Epithelial cell of prostate (primary cell): ENCODE measurements around the gene ST3GAL4.
"Not testable (repeated sequence)": the region's sequence is repeated elsewhere in the genome, so short reads cannot be mapped to it uniquely, and the experiment has no call there.

ENCODE experiments used
- DNase-seq: peaks from one replicate; pipeline ENCODE4 v3.0.0-alpha.2; 2011; ENCODE audit warnings: low read depth, low spot score
- H3K27ac ChIP-seq: fragments of 450-650 bp; 2 replicates; pipeline ENCODE4 v1.5.1; 2017; ENCODE audit warnings: mild to moderate bottlenecking

Gene ST3GAL4

GRCh38 chr11:126355324-126355925 lies at the start of gene ST3GAL4:
ST3GAL4 (plus strand) TSS chr11:126355686; CDS start chr11:126406156, 50,470 bp downstream.
- H3K27ac ChIP-seq: peak within 1 kb of the TSS; percentile 85

GRCh38 chr11:126305699-126306098 lies 49.8 kb upstream of the ST3GAL4 start:
- DNase-seq: no peak
- no peak overlapping the region for H3K27ac ChIP-seq

More at GRCh38 chr11:126355324-126355925, at the start of gene ST3GAL4:
- DNase-seq: no peak

- peak overlapping the region; percentile 9 for H3K27ac ChIP-seq
- no peak for DNase-seq
Measured at GRCh38 chr11:126307706-126308105, 47.8 kb upstream of the ST3GAL4 start.

- H3K27ac ChIP-seq: peak overlapping the region; percentile 9
- DNase-seq: no peak
Measured at GRCh38 chr11:126308271-126308671, 47.2 kb upstream of the ST3GAL4 start.

- H3K27ac ChIP-seq, DNase-seq: not testable (repeated sequence)
Measured at GRCh38 chr11:126308771-126309170, 46.7 kb upstream of the ST3GAL4 start.

- no peak for DNase-seq
- no peak overlapping the region for H3K27ac ChIP-seq
Measured at GRCh38 chr11:126310200-126310991, 45.1 kb upstream of the ST3GAL4 start.

- no peak overlapping the region for H3K27ac ChIP-seq
Measured at GRCh38 chr11:126310992-126311310, 44.5 kb upstream of the ST3GAL4 start.

GRCh38 chr11:126311401-126312291 lies 43.8 kb upstream of the ST3GAL4 start:
- no peak overlapping the region for H3K27ac ChIP-seq
- no peak for DNase-seq

More at GRCh38 chr11:126310992-126311310, 44.5 kb upstream of the ST3GAL4 start:
- DNase-seq: no peak

GRCh38 chr11:126312961-126313360 lies 42.5 kb upstream of the ST3GAL4 start:
- no peak for DNase-seq
- peak overlapping the region; percentile 17 for H3K27ac ChIP-seq

GRCh38 chr11:126313826-126314225 lies 41.7 kb upstream of the ST3GAL4 start:
- no peak overlapping the region for H3K27ac ChIP-seq
- DNase-seq: no peak

- no peak for DNase-seq
- H3K27ac ChIP-seq: peak overlapping the region; percentile 85
Measured at GRCh38 chr11:126317432-126317755, 38.1 kb upstream of the ST3GAL4 start.

GRCh38 chr11:126317756-126318573 lies 37.5 kb upstream of the ST3GAL4 start:
- DNase-seq: no peak

GRCh38 chr11:126318574-126319373 lies 36.7 kb upstream of the ST3GAL4 start:
- peak; percentile 84 for DNase-seq
- peak overlapping the region; percentile 85 for H3K27ac ChIP-seq

More at GRCh38 chr11:126317756-126318573, 37.5 kb upstream of the ST3GAL4 start:
- peak overlapping the region; percentile 85 for H3K27ac ChIP-seq

- no peak for DNase-seq
- H3K27ac ChIP-seq: peak overlapping the region; percentile 85
Measured at GRCh38 chr11:126319374-126319740, 36.1 kb upstream of the ST3GAL4 start.

GRCh38 chr11:126322996-126323395 lies 32.5 kb upstream of the ST3GAL4 start:
- H3K27ac ChIP-seq: no peak overlapping the region
- no peak for DNase-seq

GRCh38 chr11:126327281-126328000 lies 28.0 kb upstream of the ST3GAL4 start:
- DNase-seq: no peak
- no peak overlapping the region for H3K27ac ChIP-seq

- no peak for DNase-seq
Measured at GRCh38 chr11:126328001-126328390, 27.5 kb upstream of the ST3GAL4 start.

GRCh38 chr11:126328444-126328843 lies 27.0 kb upstream of the ST3GAL4 start:
- DNase-seq: no peak
- H3K27ac ChIP-seq: no peak overlapping the region

More at GRCh38 chr11:126328001-126328390, 27.5 kb upstream of the ST3GAL4 start:
- no peak overlapping the region for H3K27ac ChIP-seq
